Neuronal stem cell (in vitro differentiated cells): ENCODE measurements around the gene SH3BP2.
A peak's percentile ranks its signal among the peaks of the same experiment; 100 is the strongest.

Experiments used
- DNase-seq: peaks from one replicate; pipeline ENCODE4 v3.0.0-alpha.2; 2013; ENCODE audit warnings: low spot score
- H2AFZ ChIP-seq: one replicate; pipeline ENCODE4 v1.6.1; 2013; ENCODE audit warnings: mild to moderate bottlenecking, low read length, inconsistent platforms
- H2AK5ac ChIP-seq: 2 replicates; pipeline ENCODE4 v1.6.1; 2013; ENCODE audit warnings: low read depth, mild to moderate bottlenecking, inconsistent platforms, low read length, moderate library complexity, mixed read lengths
- H2BK120ac ChIP-seq: 2 replicates; pipeline ENCODE4 v1.6.1; 2013; ENCODE audit warnings: low read depth, mild to moderate bottlenecking, inconsistent platforms, low read length, moderate library complexity, mixed read lengths
- H2BK12ac ChIP-seq: one replicate; pipeline ENCODE4 v1.6.1; 2013; ENCODE audit warnings: low read length, inconsistent platforms
- H2BK15ac ChIP-seq: 2 replicates; pipeline ENCODE4 v1.6.1; 2013; ENCODE audit warnings: mild to moderate bottlenecking, low read length, inconsistent platforms, mixed read lengths
- H2BK5ac ChIP-seq: one replicate; pipeline ENCODE4 v1.6.1; 2013; ENCODE audit warnings: inconsistent platforms, mild to moderate bottlenecking, low read length, moderate library complexity
- H3K14ac ChIP-seq: one replicate; pipeline ENCODE4 v1.6.1; 2013; ENCODE audit warnings: low read length, inconsistent platforms
- H3K18ac ChIP-seq: 2 replicates; pipeline ENCODE4 v1.6.1; 2013; ENCODE audit warnings: low read length, inconsistent platforms
- H3K23ac ChIP-seq: 2 replicates; pipeline ENCODE4 v1.6.1; 2013; ENCODE audit warnings: low read depth, mild to moderate bottlenecking, mixed read lengths, low read length, inconsistent platforms; ENCODE audit not compliant: poor library complexity
- H3K27ac ChIP-seq: replicated peaks from 3 replicates; pipeline ENCODE4 v1.5.1; 2013; ENCODE audit warnings: low read length, inconsistent platforms
- H3K27me3 ChIP-seq, 3 experiments: 2 replicates each; pipeline ENCODE4 v1.6.1; 2013; ENCODE audit warnings: low read length in 3 of 3, mild to moderate bottlenecking in 2 of 3, inconsistent platforms in 1 of 3, low read depth in 1 of 3, mixed read lengths in 1 of 3, moderate library complexity in 1 of 3; ENCODE audit not compliant: control insufficient read depth in 3 of 3, insufficient read depth in 3 of 3
- H3K36me3 ChIP-seq, 2 donors: replicated peaks in 1 of 2; 2 replicates each; pipeline ENCODE4 v1.6.1; 2013; ENCODE audit warnings: low read length in 2 of 2; ENCODE audit not compliant: control insufficient read depth in 2 of 2, insufficient read depth in 2 of 2
- H3K4ac ChIP-seq: 2 replicates; pipeline ENCODE4 v1.6.1; 2013; ENCODE audit warnings: inconsistent platforms, mild to moderate bottlenecking, low read length, moderate library complexity
- H3K4me1 ChIP-seq, 2 donors: 1 replicate in 1 of 2; 2 replicates in 1 of 2; pipeline ENCODE4 v1.6.1; 2013; ENCODE audit warnings: low read length in 2 of 2, low read depth in 1 of 2; ENCODE audit not compliant: control insufficient read depth in 2 of 2, insufficient read depth in 1 of 2
- H3K4me2 ChIP-seq: one replicate; pipeline ENCODE4 v1.6.1; 2013; ENCODE audit warnings: mild to moderate bottlenecking, low read length, inconsistent platforms; ENCODE audit not compliant: insufficient read depth, poor library complexity, severe bottlenecking
- H3K4me3 ChIP-seq, 2 donors: 2 replicates each; pipeline ENCODE4 v1.5.1; 2013; ENCODE audit warnings: low read length in 2 of 2, mild to moderate bottlenecking in 2 of 2, inconsistent platforms in 1 of 2, moderate library complexity in 1 of 2
- H3K79me1 ChIP-seq: one replicate; pipeline ENCODE4 v1.6.1; 2013; ENCODE audit warnings: low read depth, mild to moderate bottlenecking, inconsistent platforms, low read length, moderate library complexity
- H3K9ac ChIP-seq: one replicate; pipeline ENCODE4 v1.6.1; 2013; ENCODE audit warnings: mild to moderate bottlenecking, low read depth, low read length, inconsistent platforms; ENCODE audit not compliant: poor library complexity
- H3K9me3 ChIP-seq, 2 donors: replicated peaks in 1 of 2; 2 replicates each; pipeline versions ENCODE3 to v1.6.1; 2013; ENCODE audit warnings: low read length in 2 of 2, mild to moderate bottlenecking in 2 of 2, inconsistent platforms in 1 of 2, low read depth in 1 of 2, mixed read lengths in 1 of 2, moderate library complexity in 1 of 2; ENCODE audit not compliant: control insufficient read depth in 2 of 2, insufficient read depth in 1 of 2
- H4K8ac ChIP-seq: one replicate; pipeline ENCODE4 v1.6.1; 2013; ENCODE audit warnings: low read depth, mild to moderate bottlenecking, inconsistent platforms, low read length, moderate library complexity
- H4K91ac ChIP-seq: one replicate; pipeline ENCODE4 v1.6.1; 2013; ENCODE audit warnings: low read length, low read depth, mild to moderate bottlenecking, inconsistent platforms; ENCODE audit not compliant: poor library complexity
- WGBS, 2 donors: extraction: QIAGEN DNeasy Blood & Tissue Kit; methylation state at CpG; one replicate each; pipeline ENCODE4 v1.1.7; 2013; ENCODE audit warnings: missing lambda C conversion rate in 2 of 2, mixed read lengths in 1 of 2; ENCODE audit not compliant: insufficient read length in 2 of 2, insufficient replicate concordance in 1 of 2; ENCODE audit errors: extremely low coverage in 2 of 2; 5-methylcytosine and 5-hydroxymethylcytosine counted together

SH3BP2 gene

GRCh38 chr4:2805712-2806389 lies 13.0 kb downstream of the SH3BP2 start:
- peak overlapping the region; percentile 76 for H2BK15ac ChIP-seq
- DNase-seq, result no peak
- H3K36me3 ChIP-seq, result no peaks in the 10 kb centered on the region
- H2AFZ ChIP-seq, result no peak overlapping the region
- peaks cover 0 to 2% of the 10 kb centered on the region in 2 donors for H3K9me3 ChIP-seq
- peaks cover 16 to 40% of the 10 kb centered on the region in 2 donors for H3K4me1 ChIP-seq
- no CpG with 5 or more reads among the region's 20 CpGs for WGBS, 2 donors
- peak overlapping the region; percentile 24 for H3K18ac ChIP-seq
- H2AK5ac ChIP-seq, result peak overlapping the region; percentile 96
- H3K27me3 ChIP-seq, result no peaks in the 10 kb centered on the region
- peak overlapping the region; percentile 45 for H2BK5ac ChIP-seq
- H3K23ac ChIP-seq, result no peak overlapping the region
- peak overlapping the region; percentile 65 for H3K14ac ChIP-seq
- no peak overlapping the region for H3K4ac ChIP-seq
- H3K27ac ChIP-seq, result no peak overlapping the region
- H3K9ac ChIP-seq, result peak overlapping the region; percentile 30
- no peak overlapping the region for H3K4me2 ChIP-seq
- H3K79me1 ChIP-seq, result no peaks in the 10 kb centered on the region
- H4K8ac ChIP-seq, result no peak overlapping the region
- no peak overlapping the region for H2BK12ac ChIP-seq
- no peak overlapping the region for H2BK120ac ChIP-seq
- H3K4me3 ChIP-seq, result no peak overlapping the region
- H4K91ac ChIP-seq, result no peak overlapping the region

- no peak overlapping the region for H3K27ac ChIP-seq
- no peak overlapping the region for H3K4me3 ChIP-seq
- no peak overlapping the region for H2BK12ac ChIP-seq
- no peak overlapping the region for H3K14ac ChIP-seq
- no peak overlapping the region for H3K23ac ChIP-seq
- DNase-seq, result no peak
- H3K9me3 ChIP-seq, result peaks cover 0 to 2% of the 10 kb centered on the region in 2 donors
- no peak overlapping the region for H2BK5ac ChIP-seq
- peak overlapping the region; percentile 41 for H2AFZ ChIP-seq
- H3K4me1 ChIP-seq, result peaks cover 14 to 40% of the 10 kb centered on the region in 2 donors
- peak overlapping the region; percentile 76 for H2BK15ac ChIP-seq
- no CpG with 5 or more reads among the region's 28 CpGs for WGBS, 2 donors
- H3K9ac ChIP-seq, result no peak overlapping the region
- no peak overlapping the region for H3K4ac ChIP-seq
- no peaks in the 10 kb centered on the region for H3K79me1 ChIP-seq
- H3K36me3 ChIP-seq, result no peaks in the 10 kb centered on the region
- no peak overlapping the region for H4K8ac ChIP-seq
- no peak overlapping the region for H3K4me2 ChIP-seq
- H2BK120ac ChIP-seq, result no peak overlapping the region
- no peak overlapping the region for H4K91ac ChIP-seq
- peak overlapping the region; percentile 68 for H3K18ac ChIP-seq
- H2AK5ac ChIP-seq, result peak overlapping the region; percentile 73
- no peaks in the 10 kb centered on the region for H3K27me3 ChIP-seq
These were observed 13.8 kb downstream of the SH3BP2 start for GRCh38 chr4:2806390-2807355.

GRCh38 chr4:2807571-2807970 lies 14.7 kb downstream of the SH3BP2 start:
- H3K4ac ChIP-seq, result peak overlapping the region; percentile 55
- H4K8ac ChIP-seq, result no peak overlapping the region
- peak overlapping the region; percentile 50 for H2BK12ac ChIP-seq
- H3K4me1 ChIP-seq, result peaks cover 20 to 48% of the 10 kb centered on the region in 2 donors
- H3K27ac ChIP-seq, result no peak overlapping the region
- H3K36me3 ChIP-seq, result no peaks in the 10 kb centered on the region
- no peaks in the 10 kb centered on the region for H3K79me1 ChIP-seq
- no CpG with 5 or more reads among the region's 13 CpGs for WGBS, 2 donors
- no peak overlapping the region for H3K23ac ChIP-seq
- no peak overlapping the region for H2BK120ac ChIP-seq
- H3K27me3 ChIP-seq, result no peaks in the 10 kb centered on the region
- peak overlapping the region; percentile 72 for H3K18ac ChIP-seq
- H2BK15ac ChIP-seq, result peak overlapping the region; percentile 28
- no peak overlapping the region for H2AFZ ChIP-seq
- H3K9me3 ChIP-seq, result peaks cover 0 to 2% of the 10 kb centered on the region in 2 donors
- peak overlapping the region in 1 of 2 donors; percentile 24 for H3K4me3 ChIP-seq
- DNase-seq, result no peak
- peak overlapping the region; percentile 74 for H4K91ac ChIP-seq
- peak overlapping the region; percentile 19 for H2BK5ac ChIP-seq
- H3K4me2 ChIP-seq, result no peak overlapping the region
- H3K9ac ChIP-seq, result peak overlapping the region; percentile 27
- H2AK5ac ChIP-seq, result peak overlapping the region; percentile 73
- peak overlapping the region; percentile 40 for H3K14ac ChIP-seq

- peak overlapping the region; percentile 50 for H2BK12ac ChIP-seq
- H3K23ac ChIP-seq, result no peak overlapping the region
- H3K79me1 ChIP-seq, result no peaks in the 10 kb centered on the region
- no peak overlapping the region for H3K18ac ChIP-seq
- WGBS, 2 donors, result no CpG with 5 or more reads among the region's 7 CpGs
- H2BK15ac ChIP-seq, result no peak overlapping the region
- H4K8ac ChIP-seq, result no peak overlapping the region
- no peak overlapping the region for H3K27ac ChIP-seq
- H4K91ac ChIP-seq, result no peak overlapping the region
- no peak overlapping the region for H3K9ac ChIP-seq
- DNase-seq, result no peak
- peak overlapping the region; percentile 19 for H2BK5ac ChIP-seq
- H3K4ac ChIP-seq, result no peak overlapping the region
- no peaks in the 10 kb centered on the region for H3K36me3 ChIP-seq
- no peak overlapping the region for H3K4me3 ChIP-seq
- H3K14ac ChIP-seq, result no peak overlapping the region
- H3K4me1 ChIP-seq, result peaks cover 22 to 52% of the 10 kb centered on the region in 2 donors
- no peak overlapping the region for H3K4me2 ChIP-seq
- H2BK120ac ChIP-seq, result no peak overlapping the region
- peaks cover 0 to 2% of the 10 kb centered on the region in 2 donors for H3K9me3 ChIP-seq
- H2AK5ac ChIP-seq, result peak overlapping the region; percentile 73
- no peaks in the 10 kb centered on the region for H3K27me3 ChIP-seq
- H2AFZ ChIP-seq, result no peak overlapping the region
These were observed 15.1 kb downstream of the SH3BP2 start for GRCh38 chr4:2808001-2808400.
